Neutrophil (primary cell): Measurements from ENCODE around the gene TLE3.

Experiments used
- H3K27ac ChIP-seq: fragments of 200-600 bp; sonication (generic); 2 replicates; pipeline ENCODE4 v1.5.1; 2016; ENCODE audit warnings: mild to moderate bottlenecking, moderate library complexity
- H3K27me3 ChIP-seq: fragments of 200-600 bp; sonication (generic); 2 replicates; pipeline ENCODE4 v1.6.0; 2016; ENCODE audit warnings: mild to moderate bottlenecking
- H3K36me3 ChIP-seq: fragments of 200-600 bp; sonication (generic); 2 replicates; pipeline ENCODE4 v1.5.1; 2017
- H3K4me1 ChIP-seq, 2 experiments: fragments of 200-600 bp in 1 of 2; sonication (generic) in 1 of 2; 1 replicate in 1 of 2; 2 replicates in 1 of 2; pipeline versions ENCODE4 v1.5.1 to v1.6.1; 2013 to 2016; ENCODE audit warnings: low read depth in 1 of 2, low read length in 1 of 2, mild to moderate bottlenecking in 1 of 2, moderate library complexity in 1 of 2; ENCODE audit not compliant: control insufficient read depth in 1 of 2, insufficient read depth in 1 of 2
- H3K4me3 ChIP-seq, 2 experiments: fragments of 200-600 bp in 1 of 2; sonication (generic) in 1 of 2; 1 replicate in 1 of 2; 2 replicates in 1 of 2; pipeline ENCODE4 v1.5.1; 2013 to 2016; ENCODE audit warnings: low read depth in 1 of 2, low read length in 1 of 2, mild to moderate bottlenecking in 1 of 2, moderate library complexity in 1 of 2
- H3K9me3 ChIP-seq: fragments of 200-600 bp; sonication (generic); 2 replicates; pipeline ENCODE4 v1.5.1; 2016
- TF ChIP-seq, protein P1 (sequence below): fragments of 200-600 bp; sonication (generic); IDR thresholded peaks from 2 replicates; pipeline ENCODE4 v1.5.1; 2016; ENCODE audit warnings: antibody characterized with exemption

The TLE3 gene

DNA sequence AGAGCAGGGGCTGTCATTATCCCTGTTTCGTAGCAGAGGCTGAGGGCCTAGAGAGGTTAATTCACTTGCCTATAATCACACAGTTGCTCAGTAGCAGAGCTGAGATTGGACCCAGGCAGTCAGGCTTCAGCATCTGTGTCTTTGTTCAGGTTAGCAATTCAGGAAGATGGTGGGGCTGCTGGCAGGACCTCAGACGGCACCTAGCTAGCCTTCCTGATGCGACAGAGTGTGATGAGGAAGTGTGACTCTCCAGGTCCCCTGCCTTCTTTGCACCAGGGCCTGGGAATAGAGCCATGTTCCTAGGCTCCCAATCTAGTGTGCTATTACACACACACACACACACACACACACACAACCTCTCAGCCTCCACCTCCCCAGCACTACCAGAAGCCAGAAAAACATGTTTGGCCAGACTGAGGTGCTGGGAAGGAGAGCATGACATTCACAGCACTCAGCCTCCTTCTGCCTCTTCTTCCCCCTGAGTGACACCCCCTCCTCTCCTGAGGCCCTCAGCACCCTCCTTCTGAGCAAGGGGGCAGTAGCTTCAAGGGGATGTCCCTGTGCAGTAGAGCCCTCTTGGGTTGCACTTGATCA lies 88.9 kb downstream of the TLE3 start:
- Histone ChIP-seq H3K36me3 (no peaks in the 10 kb centered on the region), H3K4me3 (no peak overlapping the region), H3K9me3 (no peaks in the 10 kb centered on the region), H3K27ac (no peak overlapping the region), H3K4me1 (no peaks in the 10 kb centered on the region), H3K27me3 (no peaks in the 10 kb centered on the region)
- TF ChIP-seq, protein P1, sequence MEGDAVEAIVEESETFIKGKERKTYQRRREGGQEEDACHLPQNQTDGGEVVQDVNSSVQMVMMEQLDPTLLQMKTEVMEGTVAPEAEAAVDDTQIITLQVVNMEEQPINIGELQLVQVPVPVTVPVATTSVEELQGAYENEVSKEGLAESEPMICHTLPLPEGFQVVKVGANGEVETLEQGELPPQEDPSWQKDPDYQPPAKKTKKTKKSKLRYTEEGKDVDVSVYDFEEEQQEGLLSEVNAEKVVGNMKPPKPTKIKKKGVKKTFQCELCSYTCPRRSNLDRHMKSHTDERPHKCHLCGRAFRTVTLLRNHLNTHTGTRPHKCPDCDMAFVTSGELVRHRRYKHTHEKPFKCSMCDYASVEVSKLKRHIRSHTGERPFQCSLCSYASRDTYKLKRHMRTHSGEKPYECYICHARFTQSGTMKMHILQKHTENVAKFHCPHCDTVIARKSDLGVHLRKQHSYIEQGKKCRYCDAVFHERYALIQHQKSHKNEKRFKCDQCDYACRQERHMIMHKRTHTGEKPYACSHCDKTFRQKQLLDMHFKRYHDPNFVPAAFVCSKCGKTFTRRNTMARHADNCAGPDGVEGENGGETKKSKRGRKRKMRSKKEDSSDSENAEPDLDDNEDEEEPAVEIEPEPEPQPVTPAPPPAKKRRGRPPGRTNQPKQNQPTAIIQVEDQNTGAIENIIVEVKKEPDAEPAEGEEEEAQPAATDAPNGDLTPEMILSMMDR = no peak

DNA sequence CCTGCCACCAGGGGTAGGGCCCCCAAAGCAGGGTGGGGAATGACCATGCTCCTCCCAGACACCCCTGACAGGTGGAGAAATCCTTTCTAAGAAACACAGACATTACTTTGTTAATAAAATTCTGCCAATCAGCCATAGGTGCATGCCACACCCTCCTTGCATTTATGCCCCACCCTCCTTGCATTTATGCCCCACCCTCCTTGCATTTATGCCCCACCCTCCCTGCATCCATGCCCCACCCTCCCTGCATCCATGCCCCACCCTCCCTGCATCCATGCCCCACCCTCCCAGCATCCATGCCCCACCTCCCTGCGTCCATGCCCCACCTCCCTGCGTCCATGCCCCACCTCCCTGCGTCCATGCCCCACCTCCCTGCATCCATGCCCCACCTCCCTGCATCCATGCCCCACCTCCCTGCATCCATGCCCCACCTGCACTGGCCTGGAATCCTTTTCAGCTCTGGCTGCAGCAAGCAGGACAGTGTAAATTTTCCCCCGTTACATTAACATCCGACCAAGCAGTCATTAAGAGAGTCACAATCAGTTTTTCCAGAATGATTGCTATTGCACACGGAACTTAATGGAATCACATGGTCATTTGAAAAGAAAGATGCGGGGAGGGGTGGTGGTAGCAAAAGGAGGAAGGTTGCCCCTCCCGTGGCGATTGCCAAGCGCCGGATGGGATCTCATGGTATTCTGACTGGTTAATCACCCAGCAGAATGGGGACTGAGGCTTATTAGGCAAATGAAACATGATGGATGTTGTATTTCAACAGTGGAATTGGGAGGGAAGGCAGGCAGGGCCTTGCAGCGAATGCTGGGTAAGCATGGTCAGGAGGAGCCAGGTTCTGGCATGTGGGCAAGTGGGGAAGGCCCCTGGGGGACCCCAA lies 91.2 kb downstream of the TLE3 start:
- Histone ChIP-seq H3K27me3 (no peaks in the 10 kb centered on the region), H3K9me3 (no peaks in the 10 kb centered on the region), H3K4me3 (no peak overlapping the region), H3K36me3 (no peaks in the 10 kb centered on the region), H3K27ac (no peak overlapping the region), H3K4me1 (no peaks in the 10 kb centered on the region)
- TF ChIP-seq, protein P1 = no peak

DNA sequence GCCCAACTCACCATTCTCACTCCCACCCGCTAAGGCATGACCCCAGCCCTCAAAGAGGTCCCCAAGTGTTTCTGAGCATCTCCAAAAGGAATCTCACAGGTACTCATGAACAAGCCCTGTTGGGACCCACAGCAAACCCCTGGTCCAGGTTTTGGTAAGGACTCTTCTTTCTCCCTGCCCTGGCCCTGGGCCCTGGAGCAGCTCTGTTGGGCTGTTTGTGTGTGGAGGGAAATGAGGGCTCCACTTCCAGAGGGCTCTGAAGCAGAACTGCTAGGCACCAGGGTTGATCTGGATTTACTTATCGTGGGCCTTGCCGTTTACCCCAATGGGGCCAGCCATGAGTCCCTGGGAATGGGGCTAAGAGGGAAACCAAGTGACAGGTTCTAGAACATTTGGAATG lies 92.9 kb downstream of the TLE3 start:
- TF ChIP-seq, protein P1 = no peak
- Histone ChIP-seq H3K27ac (no peak overlapping the region), H3K4me3 (no peak overlapping the region), H3K27me3 (no peaks in the 10 kb centered on the region), H3K36me3 (no peaks in the 10 kb centered on the region), H3K4me1 (no peaks in the 10 kb centered on the region), H3K9me3 (no peaks in the 10 kb centered on the region)

DNA sequence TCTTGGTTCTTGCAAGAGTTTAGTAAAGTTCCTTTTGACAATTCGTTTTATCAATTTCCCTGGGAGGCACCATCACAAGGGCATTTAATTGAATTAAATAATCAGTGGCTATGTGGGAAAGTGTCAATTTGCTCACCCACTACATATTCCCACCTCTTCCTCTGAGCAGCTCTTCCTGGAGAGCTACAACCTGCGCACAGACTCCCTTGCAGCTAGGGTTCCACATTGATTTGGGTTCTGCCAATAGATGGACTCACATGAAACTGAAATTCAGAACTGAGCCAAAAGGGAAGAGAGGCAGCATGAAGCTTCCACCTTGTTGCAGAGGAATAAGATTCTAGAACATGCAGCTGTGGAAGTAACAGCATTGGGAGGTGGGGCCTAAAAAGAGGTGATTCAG lies 94.8 kb downstream of the TLE3 start:
- Histone ChIP-seq H3K36me3 (no peaks in the 10 kb centered on the region), H3K9me3 (no peaks in the 10 kb centered on the region), H3K4me1 (peaks cover 0 to under 1% of the 10 kb centered on the region in 2 experiments), H3K27ac (no peak overlapping the region), H3K27me3 (no peaks in the 10 kb centered on the region), H3K4me3 (no peak overlapping the region)
- TF ChIP-seq, protein P1 = no peak

DNA sequence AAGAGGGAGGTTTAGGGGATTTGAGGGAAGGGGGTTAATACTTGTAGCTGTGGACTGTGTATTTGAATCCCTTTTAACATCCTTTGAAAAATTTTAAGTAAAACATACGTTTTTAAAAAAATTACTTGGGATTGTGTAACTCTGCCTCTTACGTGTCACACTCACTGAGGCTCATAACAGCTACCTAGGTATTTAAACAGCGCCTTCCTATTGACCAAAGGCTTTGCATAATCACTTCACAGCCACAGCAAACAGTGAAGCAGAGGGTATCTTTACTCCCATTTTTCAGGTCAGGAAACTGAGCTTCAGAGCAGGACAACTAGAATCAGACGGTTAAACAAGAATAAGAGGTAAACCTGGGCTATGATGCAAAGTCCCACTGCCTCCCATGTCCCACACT lies 95.9 kb downstream of the TLE3 start:
- Histone ChIP-seq H3K9me3 (no peaks in the 10 kb centered on the region), H3K4me3 (no peak overlapping the region), H3K36me3 (no peaks in the 10 kb centered on the region), H3K4me1 (peaks cover 0 to 3% of the 10 kb centered on the region in 2 experiments), H3K27ac (no peak overlapping the region), H3K27me3 (no peaks in the 10 kb centered on the region)
- TF ChIP-seq, protein P1 = no peak
